Kidney (tissue), 14 donors: Measurements from ENCODE around the gene USH2A. TPM values are rescaled to one million over a fixed set of nuclear protein-coding genes. Genes with fewer than 3 reads are reported as not detected.
"Not testable (repeated sequence)": the region's sequence is repeated elsewhere in the genome, so short reads cannot be mapped to it uniquely, and the experiment has no call there.

Experiments
- DNase-seq, 5 donors: peaks; one replicate each; pipeline ENCODE4 v3.0.0-alpha.2; 2013 to 2020
- FAIRE-seq: peaks from 2 replicates; lab custom pipeline; 2012; peaks lifted over from hg19 to GRCh38; lab: Jason Lieb, UNC
- H3K27ac ChIP-seq, 2 donors: one replicate each; pipeline ENCODE4 v1.7.0; 2013; ENCODE audit warnings: low read depth in 2 of 2, low read length in 2 of 2, inconsistent platforms in 1 of 2
- H3K27me3 ChIP-seq: one replicate; pipeline ENCODE4 v1.7.1; 2013; ENCODE audit warnings: low read length, inconsistent platforms; ENCODE audit not compliant: control insufficient read depth, insufficient read depth
- H3K36me3 ChIP-seq, 3 donors: one replicate each; pipeline versions ENCODE4 v1.7.0 to v1.7.1; 2013; ENCODE audit warnings: low read length in 3 of 3, control low read depth in 1 of 3, inconsistent platforms in 1 of 3; ENCODE audit not compliant: insufficient read depth in 3 of 3, control insufficient read depth in 2 of 3
- H3K4me1 ChIP-seq, 3 donors: one replicate each; pipeline versions ENCODE4 v1.7.0 to v1.7.1; 2013; ENCODE audit warnings: low read length in 3 of 3, inconsistent platforms in 1 of 3, low read depth in 1 of 3; ENCODE audit not compliant: control insufficient read depth in 2 of 3, insufficient read depth in 2 of 3
- H3K4me3 ChIP-seq, 3 donors: one replicate each; pipeline versions ENCODE4 v1.7.0 to v1.8.1; 2013; ENCODE audit warnings: low read length in 3 of 3, control low read depth in 1 of 3, inconsistent platforms in 1 of 3
- H3K9ac ChIP-seq, 3 donors: one replicate each; pipeline versions ENCODE4 v1.7.0 to v1.7.1; 2013; ENCODE audit warnings: low read length in 3 of 3, control low read depth in 1 of 3, inconsistent platforms in 1 of 3
- H3K9me3 ChIP-seq, 3 donors: one replicate each; pipeline versions ENCODE4 v1.7.0 to v1.7.1; 2013; ENCODE audit warnings: low read length in 3 of 3, control low read depth in 1 of 3, inconsistent platforms in 1 of 3; ENCODE audit not compliant: control insufficient read depth in 2 of 3, insufficient read depth in 1 of 3
- CTCF ChIP-seq: IDR thresholded peaks from 3 replicates; pipeline ENCODE4 v1.5.1; 2012; ENCODE audit warnings: mild to moderate bottlenecking, moderate library complexity, borderline replicate concordance; ENCODE audit not compliant: insufficient read depth; ENCODE audit errors: extremely low read depth
- intact Hi-C: fragments of 100-400 bp; cut with DNase I; formaldehyde crosslinking; loops from one replicate; pipeline ENCODE4 v1.11.1; 2022
- polyA plus RNA-seq: library from polyadenylated mRNA; stranded (reverse); fragments of 350-450 nt; fragmentation: Illumina TruSeq; extraction: RNeasy Lipid Tissue Mini Kit (QIAGEN cat#74804); gene quantifications from one replicate; pipeline ENCODE4 v1.2.3, GENCODE V29; 2014; ENCODE audit warnings: low read depth, low replicate concordance; ENCODE audit not compliant: insufficient read depth
- total RNA-seq: library from RNA; stranded (reverse); fragmentation: NEBNext Ultra II Directional; extraction: Animal tissue kit (Norgen Biotek cat#: 25700); gene quantifications from one replicate; pipeline ENCODE4 v1.2.1, GENCODE V29; 2021
- donor health status: control.
- donor health status: control.
- donor health status: control.
- donor health status: control.
- donor health status: control.
- donor health status: DM: yes; HTN: yes; CAD: no.
- donor health status: Normal renal cell carcinoma (clear cell type).

The USH2A gene
- total and polyA plus RNA-seq, 2 donors from 2014 or later, result 0.06 TPM; not detected in 1

- no peaks in the 10 kb centered on the region for H3K4me1 ChIP-seq
- H3K27ac ChIP-seq, result no peak overlapping the region
- no peak for FAIRE-seq
- no peak overlapping the region for H3K4me3 ChIP-seq
- intact Hi-C loops, result no loop called here
- H3K36me3 ChIP-seq, result no peaks in the 10 kb centered on the region
- H3K9me3 ChIP-seq, result no peaks in the 10 kb centered on the region
- no peak for TF ChIP-seq CTCF
- no peak for DNase-seq
- H3K9ac ChIP-seq, result no peak overlapping the region
- no peaks in the 10 kb centered on the region for H3K27me3 ChIP-seq
Measured at GRCh38 chr1:216014086-216014485, 409.2 kb downstream of the USH2A start.

- H3K4me1 ChIP-seq, intact Hi-C loops, FAIRE-seq, H3K36me3 ChIP-seq, H3K9ac ChIP-seq, H3K9me3 ChIP-seq, DNase-seq, H3K27ac ChIP-seq, H3K4me3 ChIP-seq, H3K27me3 ChIP-seq: not testable (repeated sequence)
Measured at GRCh38 chr1:216009456-216009855, 413.8 kb downstream of the USH2A start.

GRCh38 chr1:216005916-216006315 lies 417.3 kb downstream of the USH2A start:
- no peaks in the 10 kb centered on the region for H3K9me3 ChIP-seq
- H3K9ac ChIP-seq, result no peak overlapping the region
- DNase-seq, result no peak
- no peaks in the 10 kb centered on the region for H3K36me3 ChIP-seq
- no peak for FAIRE-seq
- no peak overlapping the region for H3K27ac ChIP-seq
- TF ChIP-seq CTCF, result no peak
- no peaks in the 10 kb centered on the region for H3K4me1 ChIP-seq
- H3K27me3 ChIP-seq, result no peaks in the 10 kb centered on the region
- intact Hi-C loops, result no loop called here
- H3K4me3 ChIP-seq, result no peak overlapping the region

GRCh38 chr1:215992620-215993019 lies 430.6 kb downstream of the USH2A start:
- no peaks in the 10 kb centered on the region for H3K4me1 ChIP-seq
- H3K9me3 ChIP-seq, result no peaks in the 10 kb centered on the region
- no peak for FAIRE-seq
- no peaks in the 10 kb centered on the region for H3K36me3 ChIP-seq
- no peak overlapping the region for H3K9ac ChIP-seq
- no peak overlapping the region for H3K27ac ChIP-seq
- DNase-seq, result peak in 2 of 5 donors; percentile 59 to 63
- peak; percentile 24 for TF ChIP-seq CTCF
- no peak overlapping the region for H3K4me3 ChIP-seq
- intact Hi-C loops, result no loop called here
- H3K27me3 ChIP-seq, result no peaks in the 10 kb centered on the region
